Hematopoietic multipotent progenitor cell treated with erythropoietin and hydrocortisone succinate and interleukin-3 and kit ligand, for 8 days (in vitro differentiated cells): ENCODE measurements around the gene DEPDC5.

Source experiments
- DNase-seq: peaks from one replicate; pipeline ENCODE4 v3.0.0-alpha.2; 2015

DEPDC5 gene

DNA sequence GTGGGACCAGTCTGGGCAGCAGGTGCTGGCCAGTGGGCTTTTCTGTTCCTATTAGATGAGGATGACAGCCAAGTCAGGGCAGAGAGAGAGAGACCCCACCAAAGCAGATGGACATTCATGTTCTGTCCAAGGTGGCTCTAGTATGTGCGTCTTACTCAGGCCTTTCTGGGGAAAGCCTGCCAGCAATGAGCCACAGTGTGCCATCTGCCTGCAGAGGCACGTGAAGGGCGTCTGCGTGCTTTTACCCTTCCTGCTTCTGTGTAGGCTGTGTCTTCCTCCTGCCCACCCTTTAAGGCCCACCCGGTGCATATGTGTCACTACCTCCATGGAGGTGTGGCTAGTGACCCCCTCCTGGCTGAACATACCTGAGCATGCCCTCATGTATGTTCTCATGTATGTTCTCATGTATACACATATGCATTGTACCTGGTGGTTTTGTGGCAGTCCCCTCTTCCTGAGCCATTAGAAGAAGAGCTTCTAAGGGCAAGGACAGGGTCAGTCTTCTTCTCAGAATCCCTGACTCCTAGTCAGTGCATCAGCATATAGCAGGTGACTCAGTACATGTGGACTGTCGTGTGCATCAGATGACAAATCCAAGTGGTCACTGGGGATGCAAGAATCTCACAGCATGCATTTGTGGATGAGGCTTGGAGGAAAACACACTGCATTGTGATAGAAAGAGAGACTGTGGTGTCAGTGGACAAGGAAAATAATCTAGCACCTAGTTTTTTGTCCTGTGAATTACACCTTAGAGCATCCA is 100.1 kb downstream of the DEPDC5 start:
- DNase-seq, result no peak

DNA sequence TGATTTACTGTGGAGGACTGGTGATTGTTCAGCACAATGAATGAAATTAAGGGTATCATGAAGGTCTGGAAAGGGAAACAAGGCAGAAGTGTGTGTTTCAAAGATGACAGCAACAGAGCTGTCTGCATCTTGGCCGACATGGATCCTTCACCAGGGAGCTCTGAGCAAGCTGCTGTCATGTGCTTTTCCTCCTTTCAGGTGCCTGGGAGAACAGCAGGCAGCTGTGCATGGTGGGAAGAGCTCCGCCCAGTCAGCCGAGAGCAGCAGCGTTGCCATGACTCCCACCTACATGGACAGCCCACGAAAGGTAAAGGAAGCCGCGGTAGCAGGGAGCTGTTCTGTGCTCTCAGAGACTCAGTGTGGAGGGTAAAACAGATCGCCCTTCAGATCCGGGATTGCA is 103.4 kb downstream of the DEPDC5 start:
- no peak for DNase-seq

DNA sequence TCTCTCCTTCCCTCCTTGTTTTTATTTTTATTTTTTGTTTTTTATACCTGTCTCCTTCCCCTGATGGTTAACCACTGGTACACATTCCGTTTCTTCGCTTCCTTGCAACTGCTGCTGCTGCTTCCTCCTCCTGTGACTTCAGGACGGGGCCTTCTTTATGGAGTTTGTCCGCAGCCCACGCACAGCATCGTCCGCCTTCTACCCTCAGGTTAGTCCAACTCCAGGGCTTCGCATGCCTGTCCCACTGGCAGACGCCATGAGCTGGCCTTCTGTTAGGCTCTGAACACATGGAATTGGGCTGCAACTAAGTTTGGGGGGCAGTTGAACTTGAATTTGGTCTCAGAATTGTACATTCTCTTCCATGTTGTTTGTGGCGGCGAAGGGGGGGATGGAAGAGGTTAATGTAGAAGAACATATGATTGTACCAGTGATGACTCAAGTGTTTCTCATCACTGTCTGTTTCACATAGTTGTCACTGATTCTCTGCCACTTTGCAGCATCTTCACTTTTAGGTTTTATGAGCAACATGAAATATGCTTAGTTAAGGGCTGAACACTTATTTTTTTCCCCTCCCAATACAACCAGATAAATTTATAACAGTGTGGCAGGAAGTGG is 107.5 kb downstream of the DEPDC5 start:
- DNase-seq, result no peak

DNA sequence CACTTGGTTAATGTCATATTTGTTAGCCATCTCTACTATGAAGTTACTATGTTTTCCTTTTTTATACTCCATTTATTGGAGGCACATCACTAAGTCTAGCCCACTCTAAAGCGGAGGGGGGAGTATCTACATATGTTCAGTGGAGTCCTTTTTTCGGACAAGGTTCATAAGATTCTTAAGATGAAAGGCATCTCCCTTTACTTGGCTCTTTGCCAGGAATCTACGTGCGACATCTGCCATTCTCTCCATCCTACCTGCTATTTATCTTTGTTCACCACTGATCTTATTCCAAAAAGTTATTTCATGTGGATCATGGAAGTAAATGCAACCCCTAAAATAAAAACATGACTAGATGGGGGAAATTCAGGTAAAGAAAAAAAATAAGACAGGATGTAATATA is 113.1 kb downstream of the DEPDC5 start:
- DNase-seq, result peak; percentile 40

DNA sequence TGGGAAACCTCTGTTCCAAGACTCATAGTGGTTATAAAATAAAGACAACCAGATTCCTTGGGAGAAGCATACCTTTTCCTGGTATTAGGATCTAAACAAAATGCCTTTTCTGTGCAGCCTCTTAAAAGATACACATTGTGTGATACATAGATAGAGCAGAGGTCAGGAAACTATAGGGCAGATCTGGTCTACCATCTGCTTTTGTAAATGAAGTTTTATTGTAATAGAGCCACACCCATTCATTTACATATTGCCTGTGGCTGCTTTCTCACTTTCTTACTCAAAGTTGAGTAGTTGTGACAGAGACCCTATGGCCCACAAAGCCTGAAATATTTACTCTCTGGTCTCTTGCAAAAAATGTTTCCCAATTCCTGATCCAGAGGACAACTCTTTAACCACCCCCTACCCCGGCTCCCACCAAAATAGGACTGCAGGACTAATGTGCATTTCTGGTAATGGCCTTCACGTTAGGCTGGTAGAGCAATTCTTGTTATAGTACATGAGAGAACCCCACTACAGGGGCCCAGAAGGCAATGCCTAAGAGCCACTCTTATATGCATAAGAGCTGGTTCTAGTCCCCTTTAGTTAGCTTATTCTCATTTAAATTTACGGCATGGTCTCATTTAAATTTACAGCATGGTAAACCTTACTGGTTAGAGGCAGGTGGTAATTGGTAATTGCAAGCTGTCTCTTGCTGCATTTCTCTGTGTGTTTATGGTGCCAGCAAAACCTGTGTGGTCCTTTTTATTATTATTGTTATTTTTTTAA is 113.8 kb downstream of the DEPDC5 start:
- peak; percentile 84 for DNase-seq

DNA sequence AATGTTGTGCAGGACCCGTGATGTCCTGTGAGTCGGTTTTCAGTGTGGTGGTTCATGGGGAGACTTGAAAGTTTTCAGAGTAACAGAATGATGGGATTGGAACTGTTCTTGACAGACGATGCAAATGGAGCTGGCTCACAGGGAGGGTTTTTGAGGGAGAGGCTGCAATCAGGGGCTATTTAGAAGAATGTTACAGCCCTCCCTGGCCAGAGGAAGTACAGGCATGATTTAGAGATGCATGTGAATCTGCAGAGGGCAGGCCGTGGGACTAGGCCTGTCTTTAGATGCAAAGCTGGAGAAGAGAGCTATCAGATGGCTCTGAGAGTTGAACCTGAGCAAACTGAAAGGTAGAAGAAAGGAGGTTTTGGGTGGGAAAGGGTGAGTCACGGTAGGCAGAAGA is 115.9 kb downstream of the DEPDC5 start:
- DNase-seq, result no peak

DNA sequence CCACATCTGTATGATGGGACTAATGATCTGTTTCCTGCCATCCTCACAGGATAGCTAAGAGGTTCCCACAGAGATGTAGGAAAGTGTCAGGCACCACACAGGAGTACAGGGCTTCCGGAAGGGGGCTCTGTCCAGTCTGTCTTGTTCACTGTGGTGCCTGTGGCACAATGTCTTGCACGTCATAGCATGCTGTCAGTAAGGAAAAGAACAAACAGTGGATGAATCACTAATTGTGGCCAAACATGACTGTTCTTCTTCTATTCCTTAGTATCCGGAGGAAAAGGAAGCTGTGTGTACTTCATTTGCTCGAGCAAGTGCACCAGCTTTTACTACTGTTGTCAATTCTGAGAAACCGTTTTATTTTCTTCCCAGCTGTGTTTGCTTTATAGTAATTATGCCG is 117.1 kb downstream of the DEPDC5 start:
- no peak for DNase-seq

DNA sequence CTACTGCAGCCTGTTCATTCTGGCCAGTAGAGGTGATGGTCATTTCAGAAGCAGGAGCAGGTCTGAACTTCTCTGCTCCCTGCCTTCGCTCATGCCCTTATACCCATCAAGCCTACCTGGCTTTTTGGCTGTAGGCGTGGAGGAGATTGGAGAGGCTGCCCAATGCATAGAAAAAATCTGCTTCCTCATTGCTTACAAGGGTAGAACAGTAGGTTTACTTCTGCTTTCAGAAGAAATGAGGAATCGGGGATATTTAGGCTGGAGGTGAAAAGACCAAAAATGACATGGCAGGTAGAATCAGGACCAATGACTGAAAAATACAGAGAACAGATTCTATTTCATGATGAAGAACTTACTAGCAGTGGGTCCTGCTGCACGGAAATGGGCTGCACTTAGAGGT is 117.7 kb downstream of the DEPDC5 start:
- no peak for DNase-seq

DNA sequence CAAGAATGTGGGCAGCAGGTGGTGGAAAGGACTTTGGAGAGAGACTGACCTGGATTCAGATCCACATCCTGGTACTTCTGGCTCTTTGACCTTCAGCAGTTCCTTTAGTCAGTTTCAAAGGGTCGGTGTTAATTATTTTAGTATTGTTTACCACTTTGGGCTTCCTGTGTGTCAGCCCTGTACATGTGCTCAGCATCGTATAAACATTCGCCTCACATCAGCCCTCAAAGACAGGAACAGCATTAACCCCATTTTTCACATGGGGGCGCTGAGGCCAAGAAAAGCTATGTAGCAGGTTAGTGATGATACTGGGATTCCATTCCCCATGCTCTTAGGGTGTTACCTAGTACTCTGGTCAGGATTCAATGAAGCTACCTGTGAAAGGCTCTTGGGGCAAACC is 118.4 kb downstream of the DEPDC5 start:
- DNase-seq, result peak; percentile 78

DNA sequence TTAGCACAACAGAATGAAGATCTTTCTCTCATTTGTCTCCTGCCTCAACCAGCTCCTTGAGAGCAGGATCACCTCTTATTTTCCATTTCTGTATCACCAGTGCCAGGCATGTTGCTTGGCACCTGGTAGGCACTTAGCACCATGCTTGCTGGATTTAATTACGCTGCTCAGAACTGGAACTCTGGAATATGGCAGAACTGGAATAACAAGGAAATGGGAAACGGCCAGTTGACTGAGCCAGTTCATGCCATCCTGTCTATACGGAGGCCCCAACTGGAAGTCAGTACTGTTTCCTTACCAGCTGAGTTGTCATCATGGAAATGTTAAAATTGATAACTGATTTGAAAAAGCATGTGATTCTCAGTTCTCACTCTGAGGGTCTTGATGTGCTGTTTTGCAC is 121.0 kb downstream of the DEPDC5 start:
- no peak for DNase-seq

DNA sequence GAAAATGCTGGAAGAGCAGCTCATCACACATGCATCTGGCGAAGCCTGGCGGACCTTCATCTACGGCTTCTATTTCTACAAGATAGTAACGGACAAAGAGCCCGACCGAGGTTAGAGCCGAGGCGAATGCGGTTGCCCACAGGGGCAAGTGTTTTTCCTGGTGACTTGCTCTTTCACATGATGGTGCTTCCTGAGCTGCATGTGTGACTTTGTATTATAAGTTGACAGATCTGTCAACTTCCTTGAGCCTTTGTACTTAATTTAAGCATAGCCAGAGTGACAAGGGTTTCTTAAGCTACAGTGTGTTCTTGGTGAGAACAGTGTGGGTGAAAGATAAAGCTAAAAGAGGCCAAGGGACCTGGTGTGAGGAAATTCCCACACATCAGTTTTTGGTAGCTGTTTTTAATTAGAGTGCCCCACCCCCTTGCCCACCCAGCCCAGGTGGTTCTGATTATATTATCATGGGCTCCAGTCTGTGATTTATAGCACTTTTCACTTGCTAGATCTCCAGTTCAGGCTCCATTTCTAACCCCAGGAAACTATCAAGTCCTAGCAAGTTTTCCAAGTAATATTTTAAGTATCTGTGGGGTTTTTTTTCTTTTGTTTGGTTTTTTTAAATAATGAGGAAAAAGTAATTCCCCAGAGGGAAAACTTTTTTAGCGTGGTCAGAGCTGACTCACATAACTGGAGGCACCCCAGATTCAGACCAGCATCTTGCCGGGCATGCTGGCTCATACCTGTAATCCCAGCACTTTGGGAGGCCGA is 122.5 kb downstream of the DEPDC5 start:
- DNase-seq, result peak; percentile 37

DNA sequence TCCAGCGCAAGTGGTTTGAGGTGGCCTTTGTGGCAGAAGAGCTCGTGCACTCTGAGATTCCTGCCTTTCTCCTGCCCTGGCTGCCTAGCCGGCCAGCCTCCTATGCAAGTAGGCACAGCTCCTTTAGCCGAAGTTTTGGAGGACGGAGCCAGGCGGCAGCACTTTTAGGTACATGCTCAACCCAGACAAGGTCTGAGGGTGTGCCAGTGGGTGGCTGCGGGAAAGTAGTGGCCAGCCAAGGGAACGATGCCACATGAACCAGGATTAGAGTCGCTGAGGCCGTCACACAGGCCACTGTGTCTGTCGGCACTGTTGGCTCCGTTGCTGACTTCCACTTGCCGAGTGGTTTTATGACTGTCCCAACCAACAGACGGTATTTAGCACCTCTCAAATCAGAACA is 125.8 kb downstream of the DEPDC5 start:
- DNase-seq, result no peak

DNA sequence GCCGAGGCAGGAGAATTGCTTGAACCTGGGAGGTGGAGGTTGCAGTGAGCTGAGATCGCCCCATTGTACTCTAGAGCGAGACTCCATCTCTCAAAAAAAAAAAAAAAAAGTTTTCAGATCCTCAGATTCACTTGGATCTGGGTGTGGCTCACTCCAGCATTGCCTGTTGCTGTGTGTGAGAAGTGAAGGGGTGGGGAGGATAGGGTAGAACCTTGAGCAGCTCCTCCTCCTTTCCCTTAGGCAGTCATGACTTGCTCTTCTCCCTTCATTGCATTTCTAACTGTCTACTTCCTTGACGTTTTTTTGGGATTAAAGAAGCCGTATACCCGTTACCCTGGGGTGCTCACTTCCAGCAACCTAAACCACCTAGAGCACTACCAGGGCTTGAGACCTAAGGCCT is 127.4 kb downstream of the DEPDC5 start:
- DNase-seq, result no peak

DNA sequence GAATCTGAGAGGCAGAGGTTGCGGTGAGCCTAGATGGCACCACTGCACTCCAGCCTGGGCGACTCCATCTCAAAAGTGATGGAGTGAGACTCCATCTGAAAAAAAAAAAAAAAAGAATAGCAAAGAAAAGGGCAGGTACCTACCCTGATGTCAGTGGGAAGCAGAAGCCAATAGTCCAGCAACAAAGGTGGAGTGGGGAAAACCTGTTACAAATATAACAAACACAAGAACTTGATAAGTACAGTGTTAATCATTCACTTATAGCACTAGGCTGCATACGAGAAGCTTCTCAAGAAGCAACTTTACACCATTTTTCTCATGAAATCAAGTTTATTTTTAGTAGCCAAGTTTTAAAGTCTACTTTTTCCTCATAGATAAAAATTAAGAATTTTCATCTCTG is 128.0 kb downstream of the DEPDC5 start:
- DNase-seq, result no peak

DNA sequence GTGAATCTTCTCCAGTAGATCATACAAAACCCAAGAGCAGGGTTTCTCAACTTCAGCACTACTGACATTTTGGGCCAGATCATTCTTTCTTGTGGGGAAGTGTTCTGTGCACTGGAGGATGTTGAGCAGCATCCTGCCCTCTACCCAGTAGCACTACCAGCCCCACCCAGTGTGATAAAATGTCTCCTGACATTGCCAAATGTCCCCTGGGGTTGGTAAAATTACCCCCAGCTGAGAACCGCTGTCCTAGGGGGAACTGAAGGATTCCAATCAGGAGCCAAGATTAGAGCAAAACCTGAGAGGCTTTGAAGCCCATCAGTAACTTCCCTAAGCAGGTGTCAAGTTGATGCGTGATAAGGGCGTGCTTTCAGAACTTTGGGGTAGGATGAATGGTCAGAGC is 129.2 kb downstream of the DEPDC5 start:
- no peak for DNase-seq

DNA sequence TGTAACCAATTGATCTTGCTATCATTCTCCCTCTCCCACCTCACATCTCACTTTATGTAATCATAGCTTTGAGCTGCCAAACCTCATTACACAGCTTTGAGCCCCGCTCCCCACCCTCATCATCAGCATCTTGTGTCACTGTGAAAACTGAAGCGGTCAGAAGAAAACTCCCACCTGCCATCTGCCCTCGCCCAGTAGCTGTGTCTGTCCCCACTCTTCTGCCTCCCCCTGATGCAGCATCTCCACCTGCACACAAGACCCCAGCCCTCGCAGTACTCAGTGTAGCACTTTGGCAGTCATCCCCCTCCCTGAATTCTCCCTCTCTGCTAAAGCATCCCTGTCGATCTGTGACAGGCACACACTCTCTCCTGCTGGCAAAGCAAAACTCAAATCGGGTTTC is 130.2 kb downstream of the DEPDC5 start:
- no peak for DNase-seq

DNA sequence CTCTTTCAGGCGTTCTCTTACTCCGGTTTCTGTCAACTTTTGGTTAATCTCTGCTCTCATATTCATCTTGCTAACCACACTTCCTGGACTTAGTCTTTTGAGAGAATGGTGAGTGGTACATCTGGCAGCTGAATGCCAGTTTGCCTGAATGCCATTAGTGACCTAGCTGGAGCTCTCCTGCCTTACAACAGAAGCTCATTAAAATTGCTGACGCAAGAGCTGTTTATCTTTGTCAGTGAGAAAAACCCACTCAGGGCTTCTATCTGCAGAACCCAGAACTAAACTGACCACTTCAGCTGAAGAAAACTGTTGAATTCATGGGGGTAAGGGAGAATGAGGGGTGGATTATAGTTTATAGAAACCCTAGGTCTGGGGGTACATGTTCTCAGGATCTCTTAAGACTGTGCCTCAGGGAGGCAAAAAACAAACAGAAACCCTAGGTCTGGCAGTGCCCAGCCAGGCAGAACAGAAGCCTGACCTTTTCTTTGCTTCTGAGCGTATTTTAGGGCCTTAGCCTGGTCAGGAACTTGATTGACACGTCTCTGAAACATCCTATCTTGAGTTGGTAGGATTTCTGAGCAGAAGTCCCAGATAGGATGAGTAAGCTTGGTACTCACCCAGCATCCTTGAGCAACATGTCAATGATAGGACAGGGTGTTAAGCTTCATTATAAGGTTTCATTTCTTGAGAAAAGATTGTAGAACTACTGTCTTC is 137.7 kb downstream of the DEPDC5 start:
- DNase-seq, result peak; percentile 81

DNA sequence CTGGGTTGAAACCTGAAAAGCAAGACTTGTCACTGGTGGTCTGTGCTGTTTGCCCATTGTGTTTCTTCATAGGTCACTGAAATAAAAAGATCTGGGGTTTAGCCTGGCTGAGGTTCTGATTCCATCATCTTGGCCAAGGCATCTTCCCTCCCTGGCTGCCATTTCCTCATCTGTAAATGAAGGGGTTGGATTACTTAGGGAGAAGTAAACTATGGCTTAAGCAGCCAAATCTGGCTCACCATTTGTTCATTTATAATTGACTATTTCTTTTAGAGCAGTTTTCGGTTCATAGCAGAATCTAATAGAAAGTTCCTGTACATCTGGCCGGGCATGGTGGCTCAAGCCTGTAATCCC is 138.2 kb downstream of the DEPDC5 start:
- no peak for DNase-seq

DNA sequence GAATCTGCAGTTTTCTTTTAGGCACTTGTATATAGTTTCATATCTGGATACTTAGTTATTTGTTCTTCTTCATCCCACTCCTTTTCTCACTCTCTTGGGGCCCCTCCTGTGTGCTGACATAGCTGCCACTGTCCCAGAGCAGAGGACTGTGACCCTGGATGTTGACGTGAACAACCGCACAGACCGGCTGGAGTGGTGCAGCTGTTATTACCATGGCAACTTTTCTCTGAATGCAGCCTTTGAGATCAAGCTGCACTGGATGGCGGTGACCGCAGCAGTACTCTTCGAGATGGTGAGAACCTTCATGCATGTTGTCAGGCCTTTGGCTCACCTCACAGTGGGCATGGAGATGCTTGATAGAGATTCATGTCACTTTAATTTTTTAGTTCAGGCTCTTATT is 139.6 kb downstream of the DEPDC5 start:
- DNase-seq, result no peak

DNA sequence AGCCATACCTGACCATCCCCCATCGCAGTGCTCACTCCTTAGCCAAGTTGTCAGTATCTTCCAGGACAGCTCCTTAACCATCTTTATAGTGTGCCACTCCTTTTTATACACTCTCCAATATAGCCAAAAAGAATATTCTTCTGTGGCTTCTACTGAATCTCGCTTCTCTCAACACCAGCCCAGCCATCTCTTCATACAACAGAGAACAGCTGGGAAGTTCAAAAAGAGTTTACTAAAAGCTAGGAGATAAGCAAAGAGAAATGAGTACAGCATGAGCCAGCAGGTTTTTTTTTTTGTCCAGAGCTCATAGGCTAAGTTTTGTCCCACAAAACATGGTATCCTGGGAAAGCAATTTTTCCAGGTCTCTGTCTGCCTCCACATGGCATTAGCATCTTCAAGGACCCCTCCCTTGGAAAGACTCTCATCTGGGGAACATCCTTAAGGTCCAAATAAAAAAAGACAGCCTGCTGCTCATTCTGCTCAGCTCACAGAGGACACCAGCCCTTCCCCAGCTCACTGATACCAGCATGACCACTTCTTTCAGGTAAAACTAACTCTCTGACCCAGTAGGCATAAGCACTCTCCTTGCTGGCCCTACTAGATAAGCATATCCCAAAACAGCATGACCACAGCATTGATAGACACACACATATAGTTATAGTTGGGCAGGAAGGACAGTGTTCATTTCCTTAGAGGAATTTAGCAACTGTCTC is 141.7 kb downstream of the DEPDC5 start:
- peak; percentile 86 for DNase-seq

DNA sequence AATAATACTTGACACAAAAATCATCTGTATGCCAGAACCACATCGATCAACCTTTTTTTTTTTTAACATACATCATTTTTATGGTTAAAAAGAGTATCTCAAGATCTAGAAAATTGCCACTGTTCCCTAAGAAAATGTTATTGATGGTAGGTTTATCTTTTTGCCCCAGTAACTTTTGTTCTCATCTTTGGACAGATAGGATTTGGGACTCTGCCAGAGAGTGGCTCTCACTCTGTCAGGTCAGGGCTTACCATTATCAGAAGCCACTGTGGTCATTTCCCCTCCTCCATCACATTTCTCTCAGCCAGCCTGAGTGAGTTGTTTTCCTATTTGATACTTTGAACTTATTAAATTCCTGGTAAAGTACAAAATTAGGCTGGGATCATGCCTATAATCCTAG is 142.7 kb downstream of the DEPDC5 start:
- peak; percentile 83 for DNase-seq
